Amygdala (tissue), 56 donors: ENCODE data around the gene PAX9.

Experiments
- DNase-seq, 56 donors: peaks; one replicate each; lab custom pipeline; 2025; lab: John Stamatoyannopoulos, UW

PAX9 gene

DNA sequence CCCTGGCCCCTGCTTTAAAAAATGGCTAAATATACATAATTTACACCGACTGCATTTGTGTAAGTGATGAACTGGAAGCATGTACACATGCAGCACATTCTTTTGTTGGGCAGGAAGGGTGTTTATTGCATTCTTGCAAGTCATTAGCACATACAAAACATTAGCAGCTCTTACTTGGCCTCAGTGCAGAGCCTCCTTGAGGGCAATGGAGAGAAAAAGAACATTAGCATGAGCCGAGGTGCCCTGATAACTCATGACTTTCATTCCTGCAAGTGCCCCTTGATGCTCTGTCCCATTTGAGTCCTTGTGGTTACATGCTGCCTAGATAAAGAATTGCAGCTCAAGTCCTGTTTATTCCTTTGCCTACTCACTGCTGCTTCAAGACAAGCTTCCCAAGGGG is 61.9 kb downstream of the PAX9 start:
- no peak for DNase-seq

DNA sequence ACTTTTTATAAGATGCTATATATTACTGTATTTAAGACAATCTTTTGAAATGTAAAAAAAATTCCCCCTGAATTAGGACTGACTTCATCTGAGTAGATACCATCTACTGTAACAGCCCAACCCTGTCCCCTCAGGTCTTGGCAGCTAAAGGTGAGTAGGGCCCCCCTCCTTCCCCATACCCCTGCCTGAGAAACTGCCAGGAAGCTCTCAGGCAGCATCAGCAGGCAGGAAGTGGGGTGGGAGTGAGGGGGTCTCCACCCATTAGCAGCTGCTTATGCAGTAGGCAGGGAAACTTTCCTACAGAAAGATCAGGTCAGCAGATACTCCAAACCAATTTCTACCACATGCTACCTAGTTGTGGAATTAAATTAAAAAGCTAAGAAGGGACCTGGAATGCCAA is 62.5 kb downstream of the PAX9 start:
- no peak for DNase-seq

DNA sequence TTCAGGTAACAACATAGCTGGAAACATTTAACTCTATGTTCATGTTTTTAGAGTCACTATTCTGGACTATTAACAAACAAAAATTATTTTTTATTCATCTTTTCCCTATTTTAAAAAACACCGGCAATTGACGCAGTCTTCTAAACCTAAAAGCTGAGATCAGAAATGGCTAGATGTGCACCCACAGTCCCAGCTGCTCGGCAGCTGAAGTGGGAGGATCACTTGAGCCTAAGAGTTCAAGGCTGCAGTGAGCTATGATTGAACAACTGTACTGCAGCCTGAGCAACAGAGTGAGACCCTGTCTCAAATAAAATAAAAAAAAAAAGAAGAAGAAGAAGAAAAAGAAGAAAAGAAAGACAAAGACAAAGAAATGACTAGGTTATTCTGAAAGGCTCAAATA is 64.5 kb downstream of the PAX9 start:
- no peak for DNase-seq
